Mesenteric fat pad (tissue), 1 donor: ENCODE data around the gene NDUFV3. TPM values are rescaled to one million over a fixed set of nuclear protein-coding genes. Genes with fewer than 3 reads are reported as not detected.
"Not testable (repeated sequence)": the region's sequence is repeated elsewhere in the genome, so short reads cannot be mapped to it uniquely, and the experiment has no call there.

ENCODE experiments used
- DNase-seq: peaks from one replicate; pipeline ENCODE4 v3.0.0-alpha.2; 2020; ENCODE audit warnings: low spot score
- total RNA-seq: library from RNA; stranded (reverse); fragmentation: NEBNext Ultra II Directional; extraction: Animal tissue kit (Norgen Biotek cat#: 25700); gene quantifications from one replicate; pipeline ENCODE4 v1.2.1, GENCODE V29; 2021
- donor health status: DM: yes; HTN: yes; CAD: no.

The NDUFV3 gene
- total RNA-seq, 1 donor from 2014 or later, result 40.8 TPM

DNA sequence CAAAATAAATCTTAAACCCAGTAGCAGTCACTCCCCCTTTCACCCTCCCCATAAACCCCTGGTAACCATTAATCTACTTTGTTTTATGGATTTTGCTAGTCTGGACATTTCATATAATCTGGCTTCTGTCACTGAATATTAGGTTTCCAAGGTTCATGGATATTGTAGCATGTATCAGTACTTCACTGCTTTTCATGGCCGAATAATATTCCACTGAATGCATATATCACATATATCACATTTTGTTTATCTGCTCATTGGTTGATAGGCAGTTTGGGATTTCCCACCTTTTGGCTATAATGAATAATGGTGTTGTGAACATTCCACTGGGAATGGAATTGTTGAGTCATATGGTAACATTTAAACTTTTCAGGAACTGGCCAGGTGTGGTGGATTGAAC lies 9.2 kb upstream of the NDUFV3 start:
- no peak for DNase-seq

DNA sequence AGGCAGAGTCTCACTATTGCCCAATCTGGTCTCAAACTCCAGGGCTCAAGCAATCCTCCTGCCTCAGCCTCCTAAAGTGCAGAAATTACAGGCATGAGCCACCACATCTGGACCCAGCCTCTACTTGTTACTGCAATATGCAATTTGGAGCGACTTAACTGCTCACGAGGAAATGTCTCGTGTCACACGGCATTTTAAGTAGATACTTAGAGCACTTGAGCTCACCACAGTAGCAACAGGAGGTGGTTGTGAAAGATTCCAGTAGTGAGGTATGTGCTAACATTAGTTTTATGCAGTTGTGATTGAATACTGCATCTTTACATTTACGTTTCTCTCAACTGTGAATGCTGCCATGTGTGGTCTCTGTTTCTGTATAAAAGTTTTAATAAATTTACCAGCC lies 5.8 kb upstream of the NDUFV3 start:
- no peak for DNase-seq

DNA sequence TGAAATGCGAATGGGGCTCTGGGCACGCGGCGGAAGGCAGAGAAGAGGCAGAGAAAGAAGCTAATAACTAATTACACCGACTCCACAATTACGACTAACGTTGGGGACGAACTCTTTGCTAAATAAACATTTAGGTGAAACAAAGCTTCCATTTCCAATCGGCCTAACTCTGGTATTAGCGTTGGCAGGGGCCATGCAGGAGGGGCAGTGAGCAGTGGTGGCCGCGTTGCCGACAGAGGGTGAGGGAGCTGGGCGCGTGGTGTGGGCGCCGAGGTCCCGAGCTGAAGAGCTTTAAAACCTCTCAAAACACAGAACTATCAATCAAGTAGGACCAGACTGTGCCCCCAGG lies 553 bp upstream of the NDUFV3 start:
- DNase-seq, result no peak

DNA sequence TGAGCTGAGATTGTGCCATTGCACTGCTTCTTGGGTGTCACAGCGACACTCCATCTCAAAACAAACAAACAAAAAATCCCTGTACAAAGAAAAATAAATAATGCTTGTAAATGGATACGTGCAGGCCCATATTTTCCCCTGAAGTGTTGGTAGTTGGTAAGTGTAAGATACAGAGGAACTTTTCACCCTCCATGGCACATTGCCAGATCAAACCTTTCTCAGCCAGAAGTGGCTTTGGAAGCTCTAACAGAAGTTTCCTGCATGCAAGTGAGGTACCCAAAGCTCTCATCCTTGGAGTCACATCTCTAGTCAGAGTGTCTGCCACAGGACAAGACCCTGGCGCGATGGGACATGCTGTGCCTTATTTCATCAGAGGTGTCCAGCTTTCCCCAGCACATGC lies 7.3 kb downstream of the NDUFV3 start:
- DNase-seq, result no peak

DNA sequence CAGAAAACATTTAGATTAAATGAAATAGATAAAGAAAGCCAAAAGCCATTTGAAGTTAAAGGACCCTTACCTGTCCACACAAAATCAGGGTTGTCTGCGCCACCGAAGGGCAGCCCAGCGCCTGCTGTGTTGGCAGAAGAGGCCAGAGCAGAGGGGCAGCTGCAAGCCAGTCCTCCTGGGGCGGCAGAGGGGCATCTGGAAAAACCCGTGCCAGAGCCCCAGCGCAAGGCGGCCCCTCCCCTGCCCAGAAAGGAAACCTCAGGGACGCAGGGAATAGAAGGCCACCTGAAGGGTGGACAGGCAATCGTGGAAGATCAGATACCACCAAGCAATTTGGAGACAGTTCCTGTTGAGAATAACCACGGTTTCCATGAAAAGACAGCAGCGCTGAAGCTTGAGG lies 10.7 kb downstream of the NDUFV3 start:
- no peak for DNase-seq

DNA sequence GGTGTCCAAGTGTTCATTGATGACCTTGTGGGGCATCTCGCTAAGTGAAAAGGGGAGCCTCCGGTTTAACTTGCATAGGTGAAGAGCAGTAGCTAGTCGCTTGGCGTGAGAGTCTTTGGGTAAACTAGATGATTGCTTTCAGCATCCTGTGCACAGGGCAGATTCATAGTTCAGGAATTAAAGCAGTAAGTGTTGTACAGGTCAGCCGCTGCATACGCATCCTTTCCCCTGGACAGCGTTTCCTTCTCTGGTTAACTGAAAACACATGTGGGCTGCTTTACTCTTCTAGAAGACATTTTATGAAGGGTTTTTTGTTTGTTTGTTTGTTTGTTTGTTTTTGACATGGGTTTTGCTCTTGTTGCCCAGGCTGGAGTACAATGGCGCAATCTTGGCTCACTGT lies 12.1 kb downstream of the NDUFV3 start:
- no peak for DNase-seq

DNA sequence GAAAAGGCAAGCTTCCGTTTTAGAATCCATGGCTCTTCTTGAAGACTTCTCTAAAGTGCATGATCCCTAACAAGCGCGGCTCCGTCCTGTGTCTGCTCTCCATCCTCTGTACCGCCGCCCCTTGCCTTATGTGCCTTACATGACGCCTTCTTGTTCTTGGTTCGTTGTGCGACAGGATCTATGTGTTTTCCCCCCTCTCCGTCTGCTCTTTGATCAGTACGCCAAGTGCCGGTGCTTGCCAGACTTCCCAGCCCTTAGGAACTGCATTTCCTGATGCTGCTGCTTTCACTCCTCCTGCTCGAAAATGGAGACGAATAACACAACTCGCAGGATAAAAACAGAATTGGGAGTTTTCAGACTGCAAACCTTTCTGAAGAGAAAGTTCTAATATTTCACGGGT lies 13.1 kb downstream of the NDUFV3 start:
- DNase-seq, result no peak

DNA sequence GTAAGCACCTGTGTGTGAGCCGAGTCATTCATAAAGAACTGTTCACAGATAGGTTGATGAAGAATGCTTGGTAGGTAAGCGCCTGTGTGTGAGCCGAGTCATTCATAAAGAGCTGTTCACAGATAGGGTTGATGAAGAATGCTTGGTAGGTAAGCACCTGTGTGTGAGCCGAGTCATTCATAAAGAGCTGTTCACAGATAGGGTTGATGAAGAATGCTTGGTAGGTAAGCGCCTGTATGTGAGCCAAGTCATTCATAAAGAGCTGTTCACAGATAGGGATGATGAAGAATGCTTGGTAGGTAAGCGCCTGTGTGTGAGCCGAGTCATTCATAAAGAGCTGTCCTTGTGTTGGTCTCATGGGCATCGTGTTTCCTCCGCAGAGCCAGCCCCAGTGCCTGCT lies 15.4 kb downstream of the NDUFV3 start:
- not testable (repeated sequence) for DNase-seq

DNA sequence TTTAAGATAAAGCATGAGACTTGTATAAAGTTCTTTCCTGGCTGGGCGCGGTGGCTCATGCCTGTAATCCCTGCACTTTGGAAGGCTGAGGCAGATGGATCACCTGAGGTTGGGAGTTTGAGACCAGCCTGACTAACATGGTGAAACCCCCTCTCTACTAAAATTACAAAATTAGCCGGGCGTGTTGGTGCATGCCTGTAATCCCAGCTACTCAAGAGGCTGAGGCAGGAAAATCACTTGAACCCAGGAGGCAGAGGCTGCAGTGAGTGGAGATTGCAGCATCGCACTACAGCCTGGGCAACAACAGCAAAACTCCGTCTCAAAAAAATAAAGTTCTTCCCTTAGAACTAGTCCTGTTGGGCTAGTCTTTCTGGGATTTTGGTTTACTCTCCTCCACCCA lies 18.8 kb downstream of the NDUFV3 start:
- DNase-seq, result not testable (repeated sequence)

DNA sequence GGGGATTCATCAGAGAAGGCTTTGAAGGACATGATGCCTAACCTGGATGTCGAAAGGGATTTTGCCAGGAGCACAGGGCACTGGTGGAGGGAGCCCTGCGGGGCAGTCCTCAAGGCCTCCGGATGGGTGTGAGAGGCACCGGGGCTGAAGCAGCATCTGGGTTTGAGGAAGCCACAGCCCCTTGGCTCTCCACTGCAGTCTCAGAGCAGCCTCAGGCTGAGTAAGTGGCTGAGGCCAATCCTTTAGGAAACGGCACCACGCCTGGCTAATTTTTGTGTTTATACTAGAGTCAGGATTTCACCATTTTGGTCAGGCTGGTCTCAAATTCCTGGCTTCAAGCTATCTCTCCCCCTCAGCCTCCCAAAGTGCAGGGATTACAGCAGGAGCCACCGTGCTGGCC lies 20.4 kb downstream of the NDUFV3 start:
- no peak for DNase-seq

DNA sequence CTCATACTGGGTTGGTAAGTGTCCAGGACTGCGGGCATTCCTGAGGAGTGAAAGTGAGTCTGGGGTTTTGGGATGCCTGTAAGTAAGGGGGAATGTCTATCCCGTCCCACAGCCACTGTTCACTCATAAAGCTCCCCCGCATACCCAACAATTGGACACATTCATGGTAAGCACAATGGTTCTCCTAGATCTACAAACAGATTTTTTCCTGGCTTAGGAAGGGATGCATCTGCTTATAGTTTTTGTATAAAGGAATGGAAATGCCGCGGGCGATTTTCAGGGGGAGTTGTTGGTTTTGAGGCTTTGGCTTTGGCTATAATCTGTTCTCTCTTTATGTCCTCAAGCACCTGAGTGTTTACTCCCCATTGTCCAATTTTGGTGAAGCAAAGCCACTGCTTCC lies 25.2 kb downstream of the NDUFV3 start:
- no peak for DNase-seq

DNA sequence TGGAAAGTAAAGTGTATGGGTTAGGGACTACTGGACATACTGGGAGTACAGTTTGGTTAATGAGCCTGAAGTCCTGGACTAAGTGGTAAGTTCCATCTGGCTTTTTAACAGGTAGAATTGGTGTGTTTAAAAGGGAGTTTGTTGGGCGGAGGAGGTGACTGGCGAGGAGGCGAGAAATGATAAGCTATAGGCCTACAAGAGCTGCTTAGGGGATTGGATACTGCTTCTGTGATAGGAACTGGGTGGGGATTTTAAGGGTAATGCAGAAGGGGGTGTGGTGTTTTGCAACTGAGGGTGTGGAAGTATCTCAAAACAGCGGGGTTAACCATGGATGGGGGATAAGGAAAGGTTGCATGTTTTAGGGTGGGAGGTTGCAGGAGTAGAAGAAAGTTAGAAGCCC lies 28.8 kb downstream of the NDUFV3 start:
- no peak for DNase-seq

DNA sequence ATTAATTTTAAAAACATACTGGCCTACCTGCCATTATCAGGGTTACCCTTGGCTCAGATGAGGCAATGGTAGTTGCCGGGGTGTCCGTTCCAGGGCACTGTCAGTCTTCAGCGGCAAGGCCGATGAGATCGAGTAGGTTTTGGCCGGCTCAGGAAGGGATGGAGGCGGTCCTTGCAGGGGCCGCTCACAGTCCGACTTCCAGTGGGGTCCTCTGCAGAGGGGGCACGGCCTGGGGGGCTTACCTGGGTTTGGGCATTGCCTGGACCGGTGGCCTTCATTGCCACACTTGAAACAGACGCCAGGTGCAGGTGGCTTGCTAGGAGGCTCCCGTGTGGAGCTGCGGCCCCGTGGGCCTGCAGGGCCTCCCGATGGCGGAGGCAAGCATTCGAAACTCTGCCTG lies 29.8 kb downstream of the NDUFV3 start:
- DNase-seq, result no peak

DNA sequence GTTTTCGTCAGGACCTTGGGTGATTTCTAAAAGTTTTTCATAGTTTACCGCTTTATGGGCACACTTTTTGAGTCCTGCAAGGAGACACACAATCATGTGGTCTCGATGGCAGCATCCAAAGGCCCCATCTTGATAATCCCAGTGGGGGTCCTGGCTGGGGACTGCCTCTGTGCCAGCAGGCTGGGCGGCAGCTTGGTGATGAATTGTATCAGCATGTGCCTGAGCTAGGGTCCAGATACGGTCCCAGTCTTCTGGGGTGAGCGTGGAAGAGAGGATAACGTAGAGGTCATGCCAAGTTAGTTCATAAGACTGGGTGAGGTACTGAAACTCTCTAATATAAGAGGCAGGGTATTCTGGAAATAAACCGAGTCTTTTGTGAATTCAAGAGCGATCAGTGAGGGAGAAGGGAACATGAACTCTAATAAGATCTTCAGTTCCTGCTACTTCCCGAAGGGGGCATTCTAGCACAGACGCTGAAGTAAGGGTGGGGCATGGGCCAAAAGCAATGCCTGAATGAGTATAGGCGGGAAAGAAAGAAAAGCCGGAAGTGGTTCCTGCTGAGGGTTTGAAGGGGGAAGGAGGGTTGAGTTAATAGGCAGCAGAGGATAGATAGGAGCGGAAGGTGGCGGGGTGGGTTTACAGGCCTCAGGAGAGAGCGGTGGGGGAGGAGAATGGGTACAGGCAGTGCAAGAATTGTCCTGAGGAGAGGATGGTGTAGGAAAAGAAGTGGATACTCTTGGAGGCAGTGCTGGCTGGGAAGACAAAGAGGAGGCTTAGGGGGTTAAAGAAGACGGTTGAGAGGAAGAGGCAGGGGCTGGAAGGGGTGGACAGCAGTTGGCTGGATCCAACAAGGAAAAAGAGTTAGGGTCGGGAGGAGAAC lies 30.7 kb downstream of the NDUFV3 start:
- DNase-seq, result no peak

DNA sequence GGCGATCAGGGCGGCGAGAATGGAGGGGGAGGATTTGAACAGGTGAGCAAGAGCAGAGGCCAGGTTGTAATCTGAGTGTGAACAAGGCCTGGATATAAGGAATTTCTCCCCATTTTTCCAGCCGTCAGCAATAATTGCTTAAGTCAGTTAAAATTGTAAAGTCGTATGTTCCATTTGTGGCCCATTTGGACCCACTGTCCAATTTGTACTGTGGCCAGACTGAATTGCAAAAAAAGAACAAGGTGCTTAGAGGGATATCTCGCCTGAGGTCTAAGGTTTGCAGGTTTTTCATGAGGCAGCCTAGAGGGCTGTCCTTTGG lies 31.3 kb downstream of the NDUFV3 start:
- DNase-seq, result no peak

DNA sequence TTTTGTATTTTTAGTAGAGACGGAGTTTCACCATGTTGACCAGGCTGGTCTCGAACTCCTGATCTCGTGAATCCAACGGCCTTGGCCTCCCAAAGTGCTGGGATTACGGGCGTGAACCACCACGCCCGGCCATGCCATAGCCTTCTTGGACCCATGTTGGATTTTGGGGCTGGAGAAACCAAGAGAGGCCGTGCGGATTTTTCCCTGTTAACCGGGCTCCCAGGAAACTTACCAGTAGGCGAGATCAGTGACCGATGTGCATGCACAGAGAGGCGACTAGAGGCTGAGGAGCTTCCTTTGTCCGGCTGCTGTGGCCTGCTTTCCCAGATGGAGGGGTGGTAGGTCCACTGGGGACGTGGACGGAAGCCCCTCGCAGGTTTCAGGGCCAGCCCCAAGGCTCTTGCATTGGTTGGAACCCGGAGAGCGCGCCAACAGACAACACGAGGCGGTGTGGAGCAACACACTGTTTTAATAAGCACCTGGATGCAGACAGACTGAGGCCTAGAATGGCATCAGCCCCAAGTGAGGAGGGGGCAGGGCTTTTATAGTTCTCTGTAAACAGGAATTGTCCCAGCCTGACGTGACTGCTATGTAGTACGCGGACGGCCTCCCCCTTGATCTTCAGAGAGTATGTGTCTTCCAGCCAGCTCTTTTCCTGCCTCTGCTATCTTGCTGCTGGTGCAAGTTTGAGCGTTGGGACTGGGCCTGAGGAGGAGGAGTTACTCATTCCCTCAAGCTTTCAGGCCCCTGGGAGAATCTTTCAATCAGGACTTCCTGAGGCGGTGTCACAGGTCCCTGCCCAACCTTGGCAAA lies 32.2 kb downstream of the NDUFV3 start, which contains the start of gene ERVH48-1:
Gene ERVH48-1, minus strand, starts transcription at position 517 of the 813 bp plus-strand sequence. CDS start 6,624 bp downstream, outside the sequence.
- DNase-seq, result no peak

DNA sequence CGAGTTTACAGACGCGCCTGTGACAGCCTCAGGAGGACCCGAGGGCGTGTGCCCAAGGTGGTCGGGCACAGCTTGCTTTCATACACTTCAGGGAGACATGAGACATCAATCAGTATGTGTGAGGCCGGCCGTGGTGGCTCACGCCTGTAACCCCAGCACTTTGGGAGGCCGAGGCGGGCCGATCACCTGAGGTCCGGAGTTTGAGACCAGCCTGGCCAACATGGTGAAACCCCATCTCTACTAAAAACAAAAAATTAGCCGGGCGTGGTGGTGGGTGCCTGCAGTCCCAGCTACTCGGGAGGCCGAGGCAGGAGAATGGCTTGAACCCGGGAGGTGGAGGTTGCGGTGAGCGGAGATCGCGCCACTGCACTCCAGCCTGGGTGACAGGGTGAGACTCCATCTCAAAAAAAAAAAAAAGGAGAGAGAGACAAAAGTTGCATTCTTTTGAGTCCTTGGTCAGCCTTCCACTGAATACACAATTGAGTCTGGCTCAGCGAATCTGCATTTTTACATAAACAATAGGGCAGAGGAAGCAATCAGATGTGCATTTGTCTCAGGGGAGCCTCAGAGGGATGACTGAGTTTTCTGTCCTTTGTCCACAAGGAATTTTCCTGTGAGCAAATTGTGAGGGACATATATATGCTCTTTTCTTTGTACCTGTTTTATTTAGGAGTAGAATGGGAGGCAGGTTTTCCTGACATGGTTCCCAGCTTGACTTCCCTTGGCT lies 34.5 kb downstream of the NDUFV3 start:
- peak; percentile 65 for DNase-seq

DNA sequence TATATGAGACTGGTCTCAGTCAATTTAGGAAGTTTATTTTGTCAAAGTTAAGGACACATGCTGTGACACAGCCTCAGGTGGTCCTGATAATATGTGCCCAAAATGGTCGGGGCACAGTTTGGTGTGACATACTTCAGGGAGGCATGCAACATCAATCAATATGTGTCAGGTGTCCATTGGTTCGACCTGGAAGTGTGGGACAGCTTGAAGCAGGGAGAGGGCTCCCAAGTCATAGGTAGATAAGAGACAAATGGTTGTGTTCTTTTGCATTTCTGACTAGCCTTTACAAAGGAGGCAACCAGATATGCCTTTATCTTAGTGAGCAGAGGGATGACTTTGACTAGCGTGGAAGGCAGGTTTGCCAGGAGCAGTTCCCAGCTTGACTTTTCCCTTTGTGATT lies 36.9 kb downstream of the NDUFV3 start:
- peak; percentile 12 for DNase-seq

DNA sequence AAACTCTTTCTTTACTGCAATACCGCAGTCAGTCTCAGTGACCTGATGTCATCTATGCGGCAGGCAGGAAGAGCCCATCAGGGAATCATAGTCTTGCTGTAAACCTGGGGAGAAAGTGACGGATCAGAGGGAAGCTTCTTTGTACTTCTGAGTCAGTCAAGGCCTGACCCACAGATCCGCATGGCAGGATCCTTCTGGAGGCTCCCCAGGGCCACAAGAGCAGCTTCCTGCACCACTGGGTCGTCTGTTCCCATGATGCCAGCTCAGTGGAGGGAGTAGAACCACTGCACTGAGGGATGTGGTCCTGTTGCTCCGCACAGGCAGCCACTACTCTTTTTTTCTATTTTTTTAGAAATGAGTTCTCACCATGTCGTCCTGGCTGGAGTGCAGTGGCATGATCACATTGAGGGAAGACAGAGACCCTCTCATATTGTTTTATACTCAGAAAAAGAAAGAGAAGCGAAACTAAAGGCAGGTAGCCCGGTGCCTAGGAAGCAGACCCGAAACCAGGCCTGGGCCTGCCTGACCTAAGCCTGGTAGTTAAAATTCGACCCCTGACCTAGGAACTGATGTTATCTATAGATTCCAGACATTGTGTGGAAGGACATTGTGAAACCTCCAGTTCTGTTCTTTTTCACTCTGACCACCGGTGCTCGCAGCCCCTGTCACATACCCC lies 38.6 kb downstream of the NDUFV3 start:
- DNase-seq, result peak; percentile 33

DNA sequence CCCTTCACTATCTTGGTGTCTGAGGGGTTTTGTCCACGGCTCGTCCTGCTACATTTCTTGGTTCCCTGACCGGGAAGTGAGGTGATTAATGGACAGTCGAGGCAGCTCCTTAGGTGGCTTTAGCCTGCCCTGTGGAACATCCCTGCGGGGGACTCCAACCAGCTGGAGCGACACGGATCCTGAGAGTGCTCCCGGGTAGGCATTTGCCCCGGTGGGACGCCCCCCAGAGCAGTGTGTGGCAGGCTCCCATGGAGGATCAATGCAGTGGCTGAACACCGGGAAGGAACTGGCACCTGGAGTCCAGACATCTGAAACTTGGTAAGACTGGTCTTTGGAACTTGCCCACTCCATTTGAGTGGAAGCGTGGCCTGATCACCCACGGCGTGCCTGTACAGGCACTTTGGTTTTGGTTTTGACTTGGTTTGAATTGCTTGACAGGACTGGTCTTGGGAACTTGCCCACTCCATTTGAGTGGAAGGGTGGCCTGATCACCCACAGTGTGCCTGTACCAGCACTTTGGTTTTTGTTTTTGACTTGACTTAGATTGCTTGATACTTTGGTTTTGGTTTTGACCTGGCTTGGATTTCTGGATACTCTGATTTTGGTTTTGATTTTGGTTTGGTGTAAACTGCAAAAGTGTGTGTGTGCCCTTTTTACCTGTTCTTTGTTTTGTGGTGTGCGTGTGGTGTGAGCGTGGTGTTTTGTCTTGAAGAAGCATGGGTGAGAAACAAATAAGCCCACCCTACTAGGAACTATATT lies 39.4 kb downstream of the NDUFV3 start:
- DNase-seq, result peak; percentile 85
